Naive thymus-derived CD4-positive, alpha-beta T cell (primary cell): Measurements from ENCODE around the gene SURF1. TPM values are rescaled to one million over a fixed set of nuclear protein-coding genes. Genes with fewer than 3 reads are reported as not detected.

ENCODE experiments used
- ATAC-seq: fragments of 150-1000 bp; cut with Tn5 transposase; 2 replicates; pipeline ENCODE4 v1.10.0; 2021; ENCODE audit warnings: mild to moderate bottlenecking, moderate library complexity
- CTCF ChIA-PET: fragments of 350-600 bp; sonication (Branson Sonifier 250); formaldehyde crosslinking; loops from one replicate; lab custom pipeline; 2021; ENCODE audit warnings: antibody characterized with exemption; lab: Charles Lee
- POLR2A ChIA-PET: fragments of 350-600 bp; sonication (Branson Sonifier 250); formaldehyde crosslinking; loops from one replicate; lab custom pipeline; 2021; ENCODE audit warnings: antibody characterized with exemption, inconsistent platforms; lab: Charles Lee
- DNase-seq, 9 donors: peaks; one replicate each; pipeline versions ENCODE4 v3.0.0 to v3.0.0-alpha.2; 2020 to 2022; ENCODE audit warnings: mixed read lengths in 1 of 9
- H3K27ac ChIP-seq: one replicate; pipeline ENCODE4 v1.7.0; 2013; ENCODE audit warnings: mild to moderate bottlenecking, low read depth, low read length, moderate library complexity
- H3K27me3 ChIP-seq, 2 donors: one replicate each; pipeline ENCODE4 v1.7.0; 2013; ENCODE audit warnings: low read length in 2 of 2, mild to moderate bottlenecking in 2 of 2, moderate library complexity in 2 of 2; ENCODE audit not compliant: control insufficient read depth in 2 of 2, insufficient read depth in 2 of 2
- H3K36me3 ChIP-seq, 3 experiments: 1 replicate in 2 of 3; 2 replicates in 1 of 3; pipeline ENCODE4 v1.7.0; 2013; ENCODE audit warnings: low read length in 3 of 3, mild to moderate bottlenecking in 3 of 3, moderate library complexity in 1 of 3; ENCODE audit not compliant: insufficient read depth in 3 of 3, control insufficient read depth in 2 of 3
- H3K4me1 ChIP-seq, 2 donors: one replicate each; pipeline ENCODE4 v1.7.0; 2013; ENCODE audit warnings: low read length in 2 of 2, mild to moderate bottlenecking in 2 of 2, moderate library complexity in 1 of 2; ENCODE audit not compliant: control insufficient read depth in 2 of 2, insufficient read depth in 2 of 2
- H3K4me3 ChIP-seq: 2 replicates; pipeline ENCODE4 v1.7.0; 2013; ENCODE audit warnings: mild to moderate bottlenecking, low read length
- H3K9me3 ChIP-seq, 3 experiments: 1 replicate in 2 of 3; 2 replicates in 1 of 3; pipeline ENCODE4 v1.7.0; 2013; ENCODE audit warnings: low read length in 3 of 3; ENCODE audit not compliant: control insufficient read depth in 2 of 3
- H3K27ac Mint-ChIP-seq, 9 donors: one replicate each; pipeline ENCODE4 v1.8.0; 2020 to 2022; ENCODE audit warnings: mixed read lengths in 9 of 9, mild to moderate bottlenecking in 8 of 9, moderate library complexity in 5 of 9, inconsistent platforms in 2 of 9
- H3K27me3 Mint-ChIP-seq, 5 donors: one replicate each; pipeline ENCODE4 v1.8.0; 2021 to 2022; ENCODE audit warnings: mixed read lengths in 5 of 5, mild to moderate bottlenecking in 1 of 5
- H3K36me3 Mint-ChIP-seq, 5 donors: one replicate each; pipeline ENCODE4 v1.8.0; 2020 to 2022; ENCODE audit warnings: mixed read lengths in 5 of 5, mild to moderate bottlenecking in 3 of 5, inconsistent platforms in 1 of 5
- H3K4me1 Mint-ChIP-seq, 7 donors: one replicate each; pipeline ENCODE4 v1.8.0; 2020 to 2022; ENCODE audit warnings: mixed read lengths in 7 of 7, mild to moderate bottlenecking in 3 of 7, inconsistent platforms in 1 of 7
- H3K4me3 Mint-ChIP-seq, 10 donors: one replicate each; pipeline ENCODE4 v1.8.0; 2020 to 2022; ENCODE audit warnings: mild to moderate bottlenecking in 10 of 10, mixed read lengths in 10 of 10, moderate library complexity in 6 of 10, inconsistent platforms in 2 of 10
- H3K9me3 Mint-ChIP-seq, 11 donors: one replicate each; pipeline ENCODE4 v1.8.0; 2020 to 2022; ENCODE audit warnings: mixed read lengths in 11 of 11, mild to moderate bottlenecking in 4 of 11, inconsistent platforms in 1 of 11, moderate library complexity in 1 of 11
- intact Hi-C, 2 donors: fragments of 100-400 bp; cut with micrococcal nuclease; formaldehyde crosslinking; loops; one replicate each; pipeline ENCODE4 v1.15.1; 2023
- polyA plus RNA-seq, 2 donors: library from polyadenylated mRNA; unstranded; fragments of 300-500 nt; fragmentation: Illumina TruSeq; gene quantifications; one replicate each; pipeline ENCODE4 v1.2.3, GENCODE V29; 2021
- total RNA-seq, 6 experiments: library from RNA in 5 of 6; stranded (reverse) in 5 of 6; gene quantifications; 1 replicate in 5 of 6; 2 replicates in 1 of 6; pipeline ENCODE4 v1.2.3 and lab custom pipeline; 2021 to 2026

The SURF1 gene
- total and polyA plus RNA-seq, 7 experiments from 2014 or later: 40.5 to 128 (median 53.3) TPM

DNA sequence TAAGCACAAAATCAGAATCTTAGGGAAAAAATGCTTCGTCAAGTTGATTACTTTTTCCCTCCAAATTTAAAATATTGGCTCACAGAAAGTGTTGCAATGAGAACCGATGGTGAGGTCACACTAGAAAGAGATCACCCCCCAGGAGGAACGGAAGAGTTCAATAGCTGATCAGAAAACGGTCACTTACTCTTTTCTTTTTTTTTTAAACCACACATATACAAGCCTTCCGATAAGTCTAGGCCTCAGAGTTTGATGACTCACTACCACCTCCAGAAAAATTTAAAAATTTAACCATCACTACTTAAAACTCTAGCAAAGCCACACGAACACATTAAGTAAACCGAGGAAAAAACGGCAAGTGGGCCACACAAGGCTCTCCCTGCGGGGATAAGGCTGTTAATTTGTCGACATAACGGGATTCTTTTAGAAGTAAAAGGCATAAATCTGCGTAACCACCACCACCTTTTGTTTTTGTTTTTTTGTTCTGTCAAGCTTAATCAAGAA lies 18.4 kb upstream of the SURF1 start:
- intact Hi-C loops: loop anchor here in 1 of 2 donors (5.0 to 10.0 kb wide), 3 partner anchors 190 to 790 kb away; partner anchors contain the start of genes BRD3OS and RNU6ATAC
- H3K9me3 ChIP-seq: no peaks in the 10 kb centered on the region
- peaks cover 0 to 14% (median 0%) of the 10 kb centered on the region in 3 experiments for H3K36me3 ChIP-seq
- Mint-ChIP-seq H3K9me3 (no peaks in the 10 kb centered on the region), H3K27ac (peak overlapping the region; percentile 72 to 99 (median 96)), H3K4me3 (peak overlapping the region; percentile 84 to 98 (median 92)), H3K36me3 (peaks cover 0 to 25% (median 0%) of the 10 kb centered on the region in 5 donors), H3K27me3 (peaks cover 0 to 4% (median 0%) of the 10 kb centered on the region in 5 donors), H3K4me1 (peaks cover 38 to 60% (median 48%) of the 10 kb centered on the region in 7 donors)
- H3K27me3 ChIP-seq: no peaks in the 10 kb centered on the region
- peak overlapping the region; percentile 58 for H3K4me3 ChIP-seq
- peak overlapping the region; percentile 98 for H3K27ac ChIP-seq
- ATAC-seq (no peak), DNase-seq (peak in 2 of 9 donors; percentile 16 to 46)
- H3K4me1 ChIP-seq: peaks cover 44 to 50% of the 10 kb centered on the region in 2 donors
- ChIA-PET POLR2A (interaction anchor here (1.2 to 13.6 kb wide), 3 partner anchors 9 to 27 kb away, joined by 4 to 185 read pairs (median 6); partner anchors contain the start of genes MED22, RPL7A, SURF1 and SURF2), CTCF (no interaction called here)

DNA sequence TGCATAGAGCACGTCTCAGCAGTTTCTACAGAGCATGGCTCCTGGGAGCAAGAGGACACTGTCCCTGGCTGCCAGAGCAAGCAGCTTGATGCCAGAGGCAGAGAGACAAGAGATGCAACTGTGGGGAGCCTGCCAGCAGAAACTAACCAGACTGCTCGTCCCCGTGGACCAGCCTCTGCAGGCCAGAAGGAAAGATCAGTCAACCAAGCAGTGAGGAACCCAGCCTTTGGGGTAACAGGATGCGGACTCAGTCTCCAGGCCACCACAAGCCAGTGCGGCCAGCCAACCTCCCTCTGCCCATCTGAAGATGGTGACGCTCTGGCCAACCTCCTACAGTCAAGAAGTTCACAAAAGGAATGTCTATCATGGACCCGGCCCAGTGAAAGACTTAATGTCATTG lies 15.9 kb upstream of the SURF1 start:
- ATAC-seq (no peak), DNase-seq (no peak)
- intact Hi-C loops: loop anchor here in 1 of 2 donors (10.0 kb wide), 2 partner anchors 187 to 793 kb away; partner anchors contain the start of gene RNU6ATAC
- ChIA-PET POLR2A (interaction anchor here (0.7 to 13.6 kb wide), 7 partner anchors 9 to 39 kb away, joined by 3 to 185 read pairs (median 5); partner anchors contain the start of genes MED22, RPL7A, SURF1 and SURF2), CTCF (interaction anchor here (0.9 to 3.5 kb wide), 7 partner anchors 14 to 185 kb away, joined by 3 to 21 read pairs (median 11); no protein-coding TSS in a partner anchor)
- Mint-ChIP-seq H3K27me3 (peaks cover 0 to under 1% (median 0%) of the 10 kb centered on the region in 5 donors), H3K4me1 (peaks cover 55 to 79% (median 64%) of the 10 kb centered on the region in 7 donors), H3K36me3 (peaks cover 0 to 33% (median 0%) of the 10 kb centered on the region in 5 donors), H3K4me3 (peak overlapping the region; percentile 35 to 87 (median 84)), H3K27ac (peak overlapping the region; percentile 66 to 96 (median 92)), H3K9me3 (no peaks in the 10 kb centered on the region)
- peaks cover 0 to 27% (median 0%) of the 10 kb centered on the region in 3 experiments for H3K36me3 ChIP-seq
- H3K27me3 ChIP-seq: no peaks in the 10 kb centered on the region
- H3K4me3 ChIP-seq: peak overlapping the region; percentile 53
- H3K9me3 ChIP-seq: no peaks in the 10 kb centered on the region
- peaks cover 52 to 74% of the 10 kb centered on the region in 2 donors for H3K4me1 ChIP-seq
- peak overlapping the region; percentile 86 for H3K27ac ChIP-seq

DNA sequence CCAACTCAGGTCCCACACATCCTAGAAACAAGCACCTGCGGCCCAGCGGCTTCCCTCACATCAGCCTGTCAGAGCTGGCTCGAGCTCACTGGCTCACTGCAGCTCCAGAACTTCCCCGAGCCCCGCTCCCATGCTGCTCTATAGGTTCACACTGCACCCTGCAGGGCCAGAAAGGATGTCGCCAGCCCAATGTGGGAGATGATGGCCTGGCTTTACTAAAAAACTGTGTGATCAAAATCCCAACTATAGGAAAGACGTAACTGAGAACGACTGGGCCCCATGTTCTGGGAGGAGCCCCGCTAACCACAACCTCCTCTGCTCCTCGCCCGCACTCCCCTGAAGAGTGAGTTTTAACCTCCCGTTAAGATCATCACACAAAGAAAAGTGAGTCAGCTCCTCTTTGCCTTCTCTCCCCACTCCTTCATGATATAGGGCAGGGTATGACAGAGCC lies 15.0 kb upstream of the SURF1 start:
- DNase-seq (peak in 8 of 9 donors; percentile 54 to 78 (median 64)), ATAC-seq (peak; percentile 60)
- ChIA-PET POLR2A (interaction anchor here (0.7 to 13.6 kb wide), 10 partner anchors 8 to 310 kb away, joined by 3 to 185 read pairs (median 4); partner anchors contain the start of genes ADAMTSL2, MED22, RPL7A and SURF1), CTCF (interaction anchor here (0.6 to 3.5 kb wide), 7 partner anchors 13 to 188 kb away, joined by 3 to 21 read pairs (median 11); no protein-coding TSS in a partner anchor)
- peak overlapping the region; percentile 74 to 87 (median 84) for H3K4me3 Mint-ChIP-seq
- H3K4me1 ChIP-seq: peaks cover 52 to 70% of the 10 kb centered on the region in 2 donors
- no peaks in the 10 kb centered on the region for H3K27me3 ChIP-seq
- peak overlapping the region; percentile 53 for H3K4me3 ChIP-seq
- H3K27ac ChIP-seq: peak overlapping the region; percentile 86
- intact Hi-C loops: loop anchor here (1.0 to 10.0 kb wide), 7 partner anchors 14 to 794 kb away; partner anchors contain the start of genes MED22 (in 2 of the 2), RPL7A (in 2 of the 2), SURF1 (in 2 of the 2) and SURF2 (in 2 of the 2)
- peaks cover 0 to 36% (median 8%) of the 10 kb centered on the region in 3 experiments for H3K36me3 ChIP-seq
- H3K36me3 Mint-ChIP-seq: peaks cover 0 to 36% (median 0%) of the 10 kb centered on the region in 5 donors
- H3K4me1 Mint-ChIP-seq: peaks cover 58 to 81% (median 64%) of the 10 kb centered on the region in 7 donors
- H3K27me3 Mint-ChIP-seq: no peaks in the 10 kb centered on the region
- H3K9me3 ChIP-seq: no peaks in the 10 kb centered on the region
- H3K9me3 Mint-ChIP-seq: no peaks in the 10 kb centered on the region
- H3K27ac Mint-ChIP-seq: peak overlapping the region; percentile 82 to 96 (median 94)

GRCh38 chr9:133370685-133371084 lies 14.4 kb upstream of the SURF1 start:
- intact Hi-C loops: loop anchor here (1.0 to 10.0 kb wide), 7 partner anchors 14 to 794 kb away; partner anchors contain the start of genes MED22 (in 2 of the 2), RPL7A (in 2 of the 2), SURF1 (in 2 of the 2) and SURF2 (in 2 of the 2)
- ATAC-seq (peak; percentile 58), DNase-seq (peak in 6 of 9 donors; percentile 13 to 54 (median 48))
- POLR2A ChIA-PET: interaction anchor here (0.7 to 13.6 kb wide), 10 partner anchors 8 to 310 kb away, joined by 3 to 185 read pairs (median 3); partner anchors contain the start of genes ADAMTSL2, MED22, RPL7A and SURF1
- Mint-ChIP-seq H3K4me1 (peaks cover 60 to 83% (median 70%) of the 10 kb centered on the region in 7 donors), H3K4me3 (peak overlapping the region; percentile 74 to 87 (median 84)), H3K27ac (peak overlapping the region; percentile 82 to 96 (median 94)), H3K36me3 (peaks cover 0 to 40% (median 0%) of the 10 kb centered on the region in 5 donors), H3K9me3 (no peaks in the 10 kb centered on the region), H3K27me3 (no peaks in the 10 kb centered on the region)
- Histone ChIP-seq H3K9me3 (no peaks in the 10 kb centered on the region), H3K4me1 (peaks cover 52 to 70% of the 10 kb centered on the region in 2 donors), H3K27ac (peak overlapping the region; percentile 86), H3K36me3 (peaks cover 0 to 42% (median 14%) of the 10 kb centered on the region in 3 experiments), H3K4me3 (peak overlapping the region; percentile 53), H3K27me3 (no peaks in the 10 kb centered on the region)
- CTCF ChIA-PET: interaction anchor here (0.6 to 3.5 kb wide), 7 partner anchors 12 to 187 kb away, joined by 3 to 21 read pairs (median 11); no protein-coding TSS in a partner anchor

GRCh38 chr9:133369933-133370332 lies 13.6 kb upstream of the SURF1 start:
- peaks cover 7 to 49% (median 21%) of the 10 kb centered on the region in 3 experiments for H3K36me3 ChIP-seq
- peak overlapping the region; percentile 86 for H3K27ac ChIP-seq
- H3K4me1 ChIP-seq: peaks cover 50 to 70% of the 10 kb centered on the region in 2 donors
- no peaks in the 10 kb centered on the region for H3K9me3 Mint-ChIP-seq
- peak overlapping the region; percentile 53 for H3K4me3 ChIP-seq
- peaks cover 0 to 38% (median 0%) of the 10 kb centered on the region in 5 donors for H3K36me3 Mint-ChIP-seq
- H3K27me3 ChIP-seq: no peaks in the 10 kb centered on the region
- H3K27ac Mint-ChIP-seq: peak overlapping the region; percentile 82 to 96 (median 94)
- ATAC-seq (no peak), DNase-seq (no peak)
- no peaks in the 10 kb centered on the region for H3K9me3 ChIP-seq
- H3K4me3 Mint-ChIP-seq: peak overlapping the region; percentile 74 to 87 (median 84)
- no peaks in the 10 kb centered on the region for H3K27me3 Mint-ChIP-seq
- peaks cover 57 to 81% (median 67%) of the 10 kb centered on the region in 7 donors for H3K4me1 Mint-ChIP-seq
- ChIA-PET POLR2A (interaction anchor here (1.1 to 13.6 kb wide), 3 partner anchors 15 to 164 kb away, joined by 3 to 185 read pairs (median 3); partner anchors contain the start of genes ADAMTSL2, SURF1 and SURF2), CTCF (interaction anchor here (1.9 to 2.5 kb wide), 2 partner anchors 18 to 40 kb away, joined by 4 to 11 read pairs; no protein-coding TSS in a partner anchor)
- intact Hi-C loops: loop anchor here in 1 of 2 donors (2.0 to 10.0 kb wide), 3 partner anchors 13 to 795 kb away; partner anchors contain the start of genes RNU6ATAC, SURF1 and SURF2
